Activated T-helper 17 cell treated with anti-CD3 and anti-CD28 coated beads, Interleukin-2, amount 50 U/mL, for 72 hours (primary cell): ENCODE measurements around the gene GMPS. TPM values are rescaled to one million over a fixed set of nuclear protein-coding genes. Genes with fewer than 3 reads are reported as not detected.

ENCODE experiments used
- ATAC-seq: fragments of 150-1000 bp; cut with Tn5 transposase; replicated peaks from 2 replicates; pipeline ENCODE4 v1.10.0; 2021; ENCODE audit warnings: mild to moderate bottlenecking, moderate library complexity
- H3K27ac Mint-ChIP-seq: one replicate; pipeline ENCODE4 v1.8.0; 2022; ENCODE audit warnings: mixed read lengths
- H3K27me3 Mint-ChIP-seq: one replicate; pipeline ENCODE4 v1.8.0; 2022; ENCODE audit warnings: mixed read lengths
- H3K36me3 Mint-ChIP-seq: one replicate; pipeline ENCODE4 v1.8.0; 2022; ENCODE audit warnings: low read depth, mild to moderate bottlenecking, mixed read lengths
- H3K4me1 Mint-ChIP-seq: one replicate; pipeline ENCODE4 v1.8.0; 2022; ENCODE audit warnings: mixed read lengths
- H3K4me3 Mint-ChIP-seq: one replicate; pipeline ENCODE4 v1.8.0; 2022; ENCODE audit warnings: mild to moderate bottlenecking, mixed read lengths
- H3K9me3 Mint-ChIP-seq: one replicate; pipeline ENCODE4 v1.8.0; 2022; ENCODE audit warnings: mixed read lengths
- total RNA-seq, 2 donors: library from RNA; stranded (reverse); gene quantifications; one replicate each; pipeline ENCODE4 v1.2.3, GENCODE V29; 2022

The GMPS gene
- total RNA-seq, 2 donors from 2014 or later = 83.5 to 113 TPM

DNA sequence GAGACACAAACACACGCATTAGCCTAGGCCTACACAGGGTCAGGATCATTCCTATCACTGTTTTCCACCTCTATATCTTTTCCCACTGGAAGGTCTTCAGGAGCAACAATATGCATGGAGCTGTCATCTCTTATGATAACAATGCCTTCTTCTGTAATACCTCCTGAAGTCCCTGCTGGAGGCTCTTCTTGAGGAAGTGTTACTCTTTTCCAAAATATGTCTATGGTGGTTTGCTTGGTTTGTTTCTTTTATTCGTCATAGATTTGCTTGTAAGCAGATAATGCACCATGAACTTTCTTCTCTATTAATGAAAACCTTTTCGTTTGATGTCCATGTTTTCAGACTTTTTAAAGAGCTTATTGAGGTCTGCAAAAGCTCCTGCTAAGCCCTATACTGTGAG is 109.3 kb downstream of the GMPS start:
- Mint-ChIP-seq H3K9me3 (no peaks in the 10 kb centered on the region), H3K27ac (no peak overlapping the region), H3K4me3 (no peak overlapping the region), H3K4me1 (no peaks in the 10 kb centered on the region), H3K36me3 (no peaks in the 10 kb centered on the region), H3K27me3 (no peaks in the 10 kb centered on the region)
- no peak for ATAC-seq

GRCh38 chr3:155981669-155982068 is 111.2 kb downstream of the GMPS start:
- H3K9me3 Mint-ChIP-seq = no peaks in the 10 kb centered on the region

DNA sequence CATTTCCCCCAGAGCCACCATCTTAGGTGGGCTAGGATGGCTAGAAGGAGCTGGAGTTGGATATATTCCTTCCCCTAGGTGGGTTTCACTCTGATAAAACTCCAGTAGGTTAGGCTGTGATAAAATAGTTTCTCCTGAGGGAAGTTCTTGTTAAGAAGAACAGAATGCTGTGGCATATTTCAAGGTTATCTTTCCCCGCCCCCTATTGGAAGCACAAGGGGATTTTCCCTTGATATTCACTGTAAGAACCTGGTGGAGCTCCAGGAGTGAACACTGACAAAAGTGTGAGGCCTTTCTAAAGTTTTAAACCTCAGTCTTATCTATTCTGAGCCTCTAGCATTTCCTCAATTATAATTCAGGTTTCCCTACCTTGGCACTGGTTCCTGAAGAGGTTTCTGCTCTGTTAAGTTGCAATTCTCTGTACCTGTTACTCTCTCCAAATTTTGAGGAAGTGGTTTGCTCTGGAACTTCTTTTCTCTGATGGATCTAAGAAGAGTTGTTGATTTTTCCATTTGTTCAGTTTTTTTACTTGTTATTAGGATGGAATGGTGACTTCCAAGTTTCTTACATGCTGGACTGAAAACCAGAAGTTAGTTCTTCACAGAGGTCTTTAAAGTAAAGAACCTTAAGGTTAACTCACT is 113.5 kb downstream of the GMPS start:
- Mint-ChIP-seq H3K4me1 (no peaks in the 10 kb centered on the region), H3K27ac (no peak overlapping the region), H3K27me3 (peaks cover 8% of the 10 kb centered on the region), H3K36me3 (no peaks in the 10 kb centered on the region), H3K9me3 (no peaks in the 10 kb centered on the region), H3K4me3 (no peak overlapping the region)
- no peak for ATAC-seq

More at GRCh38 chr3:155981669-155982068, 111.2 kb downstream of the GMPS start:
- no peaks in the 10 kb centered on the region for H3K4me1 Mint-ChIP-seq
- H3K4me3 Mint-ChIP-seq = no peak overlapping the region
- H3K27ac Mint-ChIP-seq = no peak overlapping the region
- ATAC-seq = no peak
- no peaks in the 10 kb centered on the region for H3K36me3 Mint-ChIP-seq
- H3K27me3 Mint-ChIP-seq = no peaks in the 10 kb centered on the region

DNA sequence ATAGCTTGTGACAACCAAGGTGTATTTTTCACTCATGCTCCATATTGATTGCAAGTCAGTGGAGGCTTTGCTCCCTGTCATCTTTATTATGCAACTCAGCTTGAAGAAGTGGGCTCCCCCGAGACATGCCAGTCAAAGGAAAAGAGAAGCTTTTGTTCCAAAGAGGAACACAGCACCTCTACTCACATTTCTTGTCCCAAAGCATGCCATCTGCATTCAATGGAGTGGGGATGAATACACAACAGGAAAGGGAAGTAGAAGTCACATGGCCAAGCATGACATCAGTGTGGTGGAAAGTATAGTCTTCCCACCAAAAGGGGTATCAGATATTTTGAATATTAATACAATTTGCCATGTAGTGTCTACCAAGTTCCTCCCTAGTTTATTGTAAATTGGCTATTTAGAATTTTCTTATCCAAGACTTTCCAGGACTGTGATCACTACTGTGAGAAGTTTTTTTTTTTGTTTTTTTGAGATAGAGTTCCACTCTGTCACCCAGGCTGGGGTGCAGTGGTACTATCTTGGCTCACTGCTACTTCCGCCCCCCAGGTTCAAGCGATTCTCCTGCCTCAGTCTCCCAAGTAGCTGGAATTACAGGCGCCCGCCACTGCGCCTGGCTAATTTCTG is 114.5 kb downstream of the GMPS start:
- no peaks in the 10 kb centered on the region for H3K36me3 Mint-ChIP-seq
- peaks cover 8% of the 10 kb centered on the region for H3K27me3 Mint-ChIP-seq
- H3K27ac Mint-ChIP-seq = no peak overlapping the region
- no peaks in the 10 kb centered on the region for H3K4me1 Mint-ChIP-seq
- ATAC-seq = no peak
- no peaks in the 10 kb centered on the region for H3K9me3 Mint-ChIP-seq
- H3K4me3 Mint-ChIP-seq = no peak overlapping the region

DNA sequence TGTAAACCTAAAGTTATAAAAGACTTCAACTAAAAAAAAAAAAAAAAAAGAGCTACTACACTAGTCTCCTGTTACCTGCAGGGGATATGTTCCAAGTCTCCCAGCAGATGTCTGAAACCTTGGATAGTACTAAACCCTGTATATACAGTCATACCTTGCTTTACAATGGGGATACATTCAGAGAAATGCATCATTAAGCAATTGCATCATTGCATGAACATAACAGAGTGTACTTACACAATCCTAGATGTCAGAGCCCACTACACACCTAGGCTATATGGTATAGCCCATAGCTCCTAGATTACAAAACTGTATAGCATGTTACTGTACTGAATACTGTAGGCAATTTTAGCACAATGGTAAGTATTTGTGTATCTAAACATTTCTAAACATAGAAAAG is 119.1 kb downstream of the GMPS start:
- Mint-ChIP-seq H3K27ac (no peak overlapping the region), H3K4me3 (no peak overlapping the region), H3K4me1 (no peaks in the 10 kb centered on the region), H3K36me3 (no peaks in the 10 kb centered on the region), H3K9me3 (no peaks in the 10 kb centered on the region), H3K27me3 (peaks cover 12% of the 10 kb centered on the region)
- no peak for ATAC-seq

GRCh38 chr3:155991212-155991611 is 120.8 kb downstream of the GMPS start:
- no peaks in the 10 kb centered on the region for H3K36me3 Mint-ChIP-seq
- H3K9me3 Mint-ChIP-seq = no peaks in the 10 kb centered on the region
- H3K27ac Mint-ChIP-seq = no peak overlapping the region
- no peaks in the 10 kb centered on the region for H3K4me1 Mint-ChIP-seq
- ATAC-seq = no peak
- H3K4me3 Mint-ChIP-seq = no peak overlapping the region
- peaks cover 16% of the 10 kb centered on the region for H3K27me3 Mint-ChIP-seq

DNA sequence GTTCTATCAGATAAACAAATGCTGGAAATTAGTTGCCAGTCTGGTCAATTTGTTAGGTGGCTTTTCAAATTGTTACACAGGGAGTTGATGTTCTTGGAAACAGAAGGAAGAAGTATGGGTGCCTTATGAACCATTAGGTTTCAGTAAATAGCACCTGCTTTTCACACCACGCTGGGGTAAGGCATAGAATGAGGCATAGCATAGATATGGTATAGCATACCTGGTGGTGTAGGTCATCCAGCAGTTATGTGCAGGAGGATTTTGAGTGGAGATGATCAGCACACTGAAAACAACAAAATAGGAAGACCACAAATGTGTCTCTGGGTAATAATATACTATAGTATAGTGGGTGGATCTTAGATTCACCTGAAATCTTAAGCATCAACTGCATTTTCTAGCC is 121.4 kb downstream of the GMPS start:
- H3K27me3 Mint-ChIP-seq = peaks cover 16% of the 10 kb centered on the region
- H3K36me3 Mint-ChIP-seq = no peaks in the 10 kb centered on the region
- no peak overlapping the region for H3K27ac Mint-ChIP-seq
- no peaks in the 10 kb centered on the region for H3K4me1 Mint-ChIP-seq
- no peak overlapping the region for H3K4me3 Mint-ChIP-seq
- H3K9me3 Mint-ChIP-seq = no peaks in the 10 kb centered on the region
- no peak for ATAC-seq

Other genes starting within 250 kb of the GMPS start
- under 1 TPM in 1 of 2 donors, not detected in 1; 0.24 TPM for gene PLCH1, start 125.6 kb upstream of the GMPS start, total RNA-seq
- gene C3orf33, start 64.4 kb upstream of the GMPS start, total RNA-seq = 1 to 10 TPM in 1 of 2 donors, under 1 TPM in 1; 0.98 to 1.8 TPM
- 10 to 100 TPM; 21.5 to 23.2 TPM for gene SLC33A1, start 16.2 kb upstream of the GMPS start, total RNA-seq
- not detected for gene KCNAB1, start 249.9 kb downstream of the GMPS start, total RNA-seq